Neuronal stem cell (in vitro differentiated cells): Measurements from ENCODE around the gene PALM.

Experiments
- DNase-seq: peaks from one replicate; pipeline ENCODE4 v3.0.0-alpha.2; 2013; ENCODE audit warnings: low spot score
- H2AFZ ChIP-seq: one replicate; pipeline ENCODE4 v1.6.1; 2013; ENCODE audit warnings: mild to moderate bottlenecking, low read length, inconsistent platforms
- H2AK5ac ChIP-seq: 2 replicates; pipeline ENCODE4 v1.6.1; 2013; ENCODE audit warnings: low read depth, mild to moderate bottlenecking, inconsistent platforms, low read length, moderate library complexity, mixed read lengths
- H2BK120ac ChIP-seq: 2 replicates; pipeline ENCODE4 v1.6.1; 2013; ENCODE audit warnings: low read depth, mild to moderate bottlenecking, inconsistent platforms, low read length, moderate library complexity, mixed read lengths
- H2BK12ac ChIP-seq: one replicate; pipeline ENCODE4 v1.6.1; 2013; ENCODE audit warnings: low read length, inconsistent platforms
- H2BK15ac ChIP-seq: 2 replicates; pipeline ENCODE4 v1.6.1; 2013; ENCODE audit warnings: mild to moderate bottlenecking, low read length, inconsistent platforms, mixed read lengths
- H2BK5ac ChIP-seq: one replicate; pipeline ENCODE4 v1.6.1; 2013; ENCODE audit warnings: inconsistent platforms, mild to moderate bottlenecking, low read length, moderate library complexity
- H3K14ac ChIP-seq: one replicate; pipeline ENCODE4 v1.6.1; 2013; ENCODE audit warnings: low read length, inconsistent platforms
- H3K18ac ChIP-seq: 2 replicates; pipeline ENCODE4 v1.6.1; 2013; ENCODE audit warnings: low read length, inconsistent platforms
- H3K23ac ChIP-seq: 2 replicates; pipeline ENCODE4 v1.6.1; 2013; ENCODE audit warnings: low read depth, mild to moderate bottlenecking, mixed read lengths, low read length, inconsistent platforms; ENCODE audit not compliant: poor library complexity
- H3K27ac ChIP-seq: replicated peaks from 3 replicates; pipeline ENCODE4 v1.5.1; 2013; ENCODE audit warnings: low read length, inconsistent platforms
- H3K27me3 ChIP-seq, 3 experiments: 2 replicates each; pipeline ENCODE4 v1.6.1; 2013; ENCODE audit warnings: low read length in 3 of 3, mild to moderate bottlenecking in 2 of 3, inconsistent platforms in 1 of 3, low read depth in 1 of 3, mixed read lengths in 1 of 3, moderate library complexity in 1 of 3; ENCODE audit not compliant: control insufficient read depth in 3 of 3, insufficient read depth in 3 of 3
- H3K36me3 ChIP-seq, 2 donors: replicated peaks in 1 of 2; 2 replicates each; pipeline ENCODE4 v1.6.1; 2013; ENCODE audit warnings: low read length in 2 of 2; ENCODE audit not compliant: control insufficient read depth in 2 of 2, insufficient read depth in 2 of 2
- H3K4ac ChIP-seq: 2 replicates; pipeline ENCODE4 v1.6.1; 2013; ENCODE audit warnings: inconsistent platforms, mild to moderate bottlenecking, low read length, moderate library complexity
- H3K4me1 ChIP-seq, 2 donors: 1 replicate in 1 of 2; 2 replicates in 1 of 2; pipeline ENCODE4 v1.6.1; 2013; ENCODE audit warnings: low read length in 2 of 2, low read depth in 1 of 2; ENCODE audit not compliant: control insufficient read depth in 2 of 2, insufficient read depth in 1 of 2
- H3K4me2 ChIP-seq: one replicate; pipeline ENCODE4 v1.6.1; 2013; ENCODE audit warnings: mild to moderate bottlenecking, low read length, inconsistent platforms; ENCODE audit not compliant: insufficient read depth, poor library complexity, severe bottlenecking
- H3K4me3 ChIP-seq, 2 donors: 2 replicates each; pipeline ENCODE4 v1.5.1; 2013; ENCODE audit warnings: low read length in 2 of 2, mild to moderate bottlenecking in 2 of 2, inconsistent platforms in 1 of 2, moderate library complexity in 1 of 2
- H3K79me1 ChIP-seq: one replicate; pipeline ENCODE4 v1.6.1; 2013; ENCODE audit warnings: low read depth, mild to moderate bottlenecking, inconsistent platforms, low read length, moderate library complexity
- H3K9ac ChIP-seq: one replicate; pipeline ENCODE4 v1.6.1; 2013; ENCODE audit warnings: mild to moderate bottlenecking, low read depth, low read length, inconsistent platforms; ENCODE audit not compliant: poor library complexity
- H3K9me3 ChIP-seq, 2 donors: replicated peaks in 1 of 2; 2 replicates each; pipeline versions ENCODE3 to v1.6.1; 2013; ENCODE audit warnings: low read length in 2 of 2, mild to moderate bottlenecking in 2 of 2, inconsistent platforms in 1 of 2, low read depth in 1 of 2, mixed read lengths in 1 of 2, moderate library complexity in 1 of 2; ENCODE audit not compliant: control insufficient read depth in 2 of 2, insufficient read depth in 1 of 2
- H4K8ac ChIP-seq: one replicate; pipeline ENCODE4 v1.6.1; 2013; ENCODE audit warnings: low read depth, mild to moderate bottlenecking, inconsistent platforms, low read length, moderate library complexity
- H4K91ac ChIP-seq: one replicate; pipeline ENCODE4 v1.6.1; 2013; ENCODE audit warnings: low read length, low read depth, mild to moderate bottlenecking, inconsistent platforms; ENCODE audit not compliant: poor library complexity
- WGBS, 2 donors: extraction: QIAGEN DNeasy Blood & Tissue Kit; methylation state at CpG; one replicate each; pipeline ENCODE4 v1.1.7; 2013; ENCODE audit warnings: missing lambda C conversion rate in 2 of 2, mixed read lengths in 1 of 2; ENCODE audit not compliant: insufficient read length in 2 of 2, insufficient replicate concordance in 1 of 2; ENCODE audit errors: extremely low coverage in 2 of 2; 5-methylcytosine and 5-hydroxymethylcytosine counted together

The PALM gene

DNA sequence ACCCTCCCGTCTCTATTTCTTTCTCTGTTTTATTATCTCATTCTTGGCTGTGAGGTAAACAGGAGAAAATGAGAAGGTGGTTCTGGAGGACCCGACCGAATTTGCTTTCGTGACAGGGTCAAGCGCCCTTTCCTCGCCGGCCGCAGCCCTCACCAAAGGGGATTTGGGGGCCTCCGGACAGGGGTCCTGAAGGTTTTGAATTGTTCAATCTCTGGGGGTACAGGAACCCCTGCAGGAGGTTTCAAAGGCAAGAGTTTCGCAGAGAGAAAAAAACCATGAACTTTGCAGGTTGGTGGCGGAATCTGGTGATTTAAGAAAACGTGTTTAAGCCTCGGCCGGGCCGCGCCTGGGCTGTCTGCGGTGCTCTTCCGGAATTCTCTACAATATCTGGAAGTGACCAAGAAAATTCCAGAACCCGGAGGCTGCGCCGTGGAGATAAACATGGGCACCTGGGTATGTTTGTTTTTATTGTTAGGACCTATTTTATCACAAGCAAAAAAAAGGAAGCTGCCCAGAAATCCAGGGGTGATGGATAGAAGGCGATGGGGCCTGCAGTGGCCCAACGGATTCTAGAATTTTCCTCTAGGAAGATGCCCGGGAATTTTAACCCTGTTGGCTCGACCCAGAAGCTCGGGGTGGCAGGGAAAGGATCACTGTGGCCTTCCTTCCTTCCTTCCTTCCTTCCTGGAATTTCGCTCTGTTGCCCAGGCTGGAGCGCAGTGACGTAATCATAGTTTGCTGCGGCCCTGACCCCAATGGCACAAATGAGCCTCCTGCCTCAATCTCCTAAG lies 74.3 kb downstream of the PALM start:
- Histone ChIP-seq H3K27ac (peak overlapping the region; percentile 85), H3K79me1 (peaks cover 2% of the 10 kb centered on the region), H3K27me3 (no peaks in the 10 kb centered on the region), H2BK5ac (no peak overlapping the region), H2AFZ (peak overlapping the region; percentile 79), H3K9me3 (peaks cover 0 to 2% of the 10 kb centered on the region in 2 donors), H2BK120ac (no peak overlapping the region), H3K36me3 (no peaks in the 10 kb centered on the region), H3K23ac (no peak overlapping the region), H2BK15ac (no peak overlapping the region), H4K8ac (no peak overlapping the region), H2AK5ac (peak overlapping the region; percentile 92), H3K9ac (no peak overlapping the region), H3K4me1 (peaks cover 10 to 13% of the 10 kb centered on the region in 2 donors), H3K18ac (peak overlapping the region; percentile 59), H3K4ac (no peak overlapping the region), H2BK12ac (no peak overlapping the region), H4K91ac (no peak overlapping the region), H3K4me2 (no peak overlapping the region), H3K4me3 (no peak overlapping the region), H3K14ac (no peak overlapping the region)
- WGBS, 2 donors: no CpG with 5 or more reads among the region's 30 CpGs
- DNase-seq: no peak

GRCh38 chr19:784541-784940 lies 75.8 kb downstream of the PALM start:
- Histone ChIP-seq H3K4me2 (no peak overlapping the region), H4K91ac (peak overlapping the region; percentile 56), H2AFZ (no peak overlapping the region), H3K27ac (no peak overlapping the region), H3K14ac (no peak overlapping the region), H3K9me3 (peaks cover 0 to 2% of the 10 kb centered on the region in 2 donors), H3K36me3 (no peaks in the 10 kb centered on the region), H4K8ac (no peak overlapping the region), H2AK5ac (peak overlapping the region; percentile 82), H3K4me3 (no peak overlapping the region), H3K27me3 (no peaks in the 10 kb centered on the region), H3K4ac (no peak overlapping the region), H3K79me1 (peaks cover 2% of the 10 kb centered on the region), H2BK120ac (no peak overlapping the region), H2BK5ac (peak overlapping the region; percentile 42), H3K18ac (peak overlapping the region; percentile 54), H3K23ac (no peak overlapping the region), H3K4me1 (peaks cover 22% of the 10 kb centered on the region in 2 donors), H3K9ac (no peak overlapping the region), H2BK12ac (peak overlapping the region; percentile 86), H2BK15ac (peak overlapping the region; percentile 98)
- DNase-seq: no peak
- no CpG with 5 or more reads among the region's 13 CpGs for WGBS, 2 donors

DNA sequence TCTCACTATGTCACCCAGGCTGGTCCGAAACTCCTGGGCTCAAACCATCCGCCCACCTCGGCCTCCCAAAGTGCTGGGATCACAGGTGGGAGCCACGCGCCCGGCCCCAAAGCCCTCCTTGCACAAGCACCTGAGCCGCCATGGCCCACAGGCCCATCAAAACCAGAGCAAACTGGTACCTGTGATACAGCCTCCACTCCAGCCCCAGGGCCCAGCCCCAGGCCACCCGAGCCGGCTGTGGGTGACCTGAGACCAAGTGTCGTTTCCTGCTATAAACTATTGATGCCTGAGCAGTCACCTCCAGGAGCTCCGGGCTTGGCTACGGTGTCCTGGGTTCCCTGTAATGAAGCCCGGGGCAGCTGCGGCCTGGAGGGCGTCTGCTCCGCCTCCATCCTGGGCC lies 78.8 kb downstream of the PALM start:
- Histone ChIP-seq H3K36me3 (no peaks in the 10 kb centered on the region), H2AFZ (peak overlapping the region; percentile 29), H3K9ac (no peak overlapping the region), H2AK5ac (peak overlapping the region; percentile 98), H3K23ac (peak overlapping the region; percentile 73), H3K9me3 (peaks cover 0 to 2% of the 10 kb centered on the region in 2 donors), H3K4ac (peak overlapping the region; percentile 66), H2BK120ac (no peak overlapping the region), H3K79me1 (no peaks in the 10 kb centered on the region), H3K18ac (peak overlapping the region; percentile 80), H3K27me3 (no peaks in the 10 kb centered on the region), H3K4me3 (no peak overlapping the region), H4K8ac (no peak overlapping the region), H3K4me2 (no peak overlapping the region), H2BK12ac (peak overlapping the region; percentile 90), H2BK15ac (peak overlapping the region; percentile 98), H2BK5ac (no peak overlapping the region), H3K27ac (no peak overlapping the region), H3K4me1 (peaks cover 17 to 18% of the 10 kb centered on the region in 2 donors), H4K91ac (no peak overlapping the region), H3K14ac (no peak overlapping the region)
- no CpG with 5 or more reads among the region's 16 CpGs for WGBS, 2 donors
- DNase-seq: no peak

GRCh38 chr19:788686-788982 lies 79.9 kb downstream of the PALM start:
- Histone ChIP-seq H4K91ac (no peak overlapping the region), H3K4me3 (peak overlapping the region in 1 of 2 donors; percentile 41), H3K27me3 (no peaks in the 10 kb centered on the region), H3K9ac (peak overlapping the region; percentile 84), H4K8ac (peak overlapping the region; percentile 99), H2BK15ac (peak overlapping the region; percentile 96), H3K4me1 (peaks cover 15 to 16% of the 10 kb centered on the region in 2 donors), H3K36me3 (no peaks in the 10 kb centered on the region), H2AFZ (peak overlapping the region; percentile 87), H2AK5ac (peak overlapping the region; percentile 90), H3K79me1 (no peaks in the 10 kb centered on the region), H2BK120ac (peak overlapping the region; percentile 98), H2BK5ac (peak overlapping the region; percentile 91), H3K18ac (peak overlapping the region; percentile 96), H3K27ac (peak overlapping the region; percentile 85), H3K23ac (peak overlapping the region; percentile 85), H3K14ac (no peak overlapping the region), H3K4ac (peak overlapping the region; percentile 53), H3K9me3 (peaks cover 0 to 2% of the 10 kb centered on the region in 2 donors), H3K4me2 (no peak overlapping the region), H2BK12ac (no peak overlapping the region)
- WGBS, 2 donors: no CpG with 5 or more reads among the region's 11 CpGs
- no peak for DNase-seq
